Sigmoid colon (tissue), 4 donors: ENCODE measurements around the gene NTF4.
"Not testable (repeated sequence)": the region's sequence is repeated elsewhere in the genome, so short reads cannot be mapped to it uniquely, and the experiment has no call there.

Source experiments
- EP300 ChIP-seq, 4 donors: sonication (generic); formaldehyde crosslinking; IDR thresholded peaks; one replicate each; pipeline ENCODE4 v1.6.1; 2017; ENCODE audit warnings: antibody characterized with exemption in 4 of 4
- POLR2A ChIP-seq, 2 donors: fragments of 450-650 bp; IDR thresholded peaks; one replicate each; pipeline ENCODE4 v1.6.1; 2016; ENCODE audit warnings: antibody characterized with exemption in 2 of 2, mild to moderate bottlenecking in 2 of 2, moderate library complexity in 2 of 2
- POLR2AphosphoS5 ChIP-seq, 4 donors: sonication (generic); formaldehyde crosslinking; IDR thresholded peaks; one replicate each; pipeline ENCODE4 v1.6.1; 2017; ENCODE audit warnings: antibody characterized with exemption in 4 of 4
- TF ChIP-seq, protein P1 (sequence below), 4 experiments: fragments of 450-650 bp in 3 of 4; fragments of 200-600 bp in 1 of 4; IDR thresholded peaks; one replicate each; pipeline ENCODE4 v1.5.1; 2016 to 2019; ENCODE audit warnings: antibody characterized with exemption in 4 of 4, mild to moderate bottlenecking in 3 of 4, moderate library complexity in 2 of 4

DNA sequence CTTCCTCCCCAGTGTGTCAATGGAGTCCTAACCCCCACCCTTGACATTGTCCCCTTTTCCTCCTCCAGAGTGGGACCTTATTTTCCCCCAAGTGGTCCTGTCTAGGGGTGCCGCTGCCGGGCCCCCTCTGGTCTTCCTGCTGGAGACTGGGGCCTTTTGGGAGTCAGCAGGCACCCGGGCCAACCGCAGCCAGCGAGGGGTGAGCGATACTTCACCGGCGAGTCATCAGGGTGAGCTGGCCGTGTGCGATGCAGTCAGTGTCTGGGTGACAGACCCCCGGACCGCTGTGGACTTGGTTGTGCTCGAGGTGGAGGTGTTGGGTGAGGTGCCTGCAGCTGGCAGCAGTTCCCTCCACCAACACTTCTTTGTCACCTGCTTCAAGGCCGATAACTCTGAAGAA lies 34.9 kb downstream of the NTF4 start:
- TF ChIP-seq EP300, POLR2AphosphoS5, POLR2A (IDR thresholded peaks at IDR 0.05): not testable (repeated sequence)
- TF ChIP-seq, protein P1, sequence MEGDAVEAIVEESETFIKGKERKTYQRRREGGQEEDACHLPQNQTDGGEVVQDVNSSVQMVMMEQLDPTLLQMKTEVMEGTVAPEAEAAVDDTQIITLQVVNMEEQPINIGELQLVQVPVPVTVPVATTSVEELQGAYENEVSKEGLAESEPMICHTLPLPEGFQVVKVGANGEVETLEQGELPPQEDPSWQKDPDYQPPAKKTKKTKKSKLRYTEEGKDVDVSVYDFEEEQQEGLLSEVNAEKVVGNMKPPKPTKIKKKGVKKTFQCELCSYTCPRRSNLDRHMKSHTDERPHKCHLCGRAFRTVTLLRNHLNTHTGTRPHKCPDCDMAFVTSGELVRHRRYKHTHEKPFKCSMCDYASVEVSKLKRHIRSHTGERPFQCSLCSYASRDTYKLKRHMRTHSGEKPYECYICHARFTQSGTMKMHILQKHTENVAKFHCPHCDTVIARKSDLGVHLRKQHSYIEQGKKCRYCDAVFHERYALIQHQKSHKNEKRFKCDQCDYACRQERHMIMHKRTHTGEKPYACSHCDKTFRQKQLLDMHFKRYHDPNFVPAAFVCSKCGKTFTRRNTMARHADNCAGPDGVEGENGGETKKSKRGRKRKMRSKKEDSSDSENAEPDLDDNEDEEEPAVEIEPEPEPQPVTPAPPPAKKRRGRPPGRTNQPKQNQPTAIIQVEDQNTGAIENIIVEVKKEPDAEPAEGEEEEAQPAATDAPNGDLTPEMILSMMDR (IDR thresholded peaks at IDR 0.05) = not testable (repeated sequence)
